Upper lobe of left lung (tissue), 6 donors: ENCODE data around the gene CCDC89. TPM values are rescaled to one million over a fixed set of nuclear protein-coding genes. Genes with fewer than 3 reads are reported as not detected.
"Not testable (repeated sequence)": the region's sequence is repeated elsewhere in the genome, so short reads cannot be mapped to it uniquely, and the experiment has no call there.

Experiments used
- ATAC-seq, 2 donors: fragments of 200-7000 bp; cut with Tn5 transposase; one replicate each; pipeline ENCODE4 v1.9.1; 2022; ENCODE audit warnings: mild to moderate bottlenecking in 2 of 2, moderate library complexity in 2 of 2; ENCODE audit not compliant: low FRiP score in 2 of 2
- DNase-seq, 2 donors: peaks; one replicate each; pipeline ENCODE4 v3.0.0-alpha.2; 2019 to 2020
- H3K27ac ChIP-seq, 4 donors: fragments of 200-600 bp; sonication (generic); one replicate each; pipeline ENCODE4 v1.5.1; 2016 to 2019
- H3K27me3 ChIP-seq, 4 donors: fragments of 200-600 bp; sonication (generic); one replicate each; pipeline ENCODE4 v1.5.1; 2017 to 2019
- H3K36me3 ChIP-seq, 4 donors: fragments of 200-600 bp; sonication (generic); one replicate each; pipeline ENCODE4 v1.5.1; 2016 to 2019
- H3K4me1 ChIP-seq, 4 donors: fragments of 200-600 bp; sonication (generic); one replicate each; pipeline ENCODE4 v1.5.1; 2018 to 2019
- H3K4me3 ChIP-seq, 4 donors: fragments of 200-600 bp; sonication (generic); one replicate each; pipeline ENCODE4 v1.5.1; 2017 to 2019; ENCODE audit warnings: mild to moderate bottlenecking in 2 of 4, moderate library complexity in 1 of 4
- H3K9me3 ChIP-seq, 4 donors: fragments of 200-600 bp; sonication (generic); one replicate each; pipeline ENCODE4 v1.5.1; 2018 to 2019
- CTCF ChIP-seq, 6 experiments: fragments of 450-650 bp in 4 of 6; fragments of 200-600 bp in 2 of 6; sonication (generic) in 2 of 6; IDR thresholded peaks; one replicate each; pipeline ENCODE4 v1.5.1; 2016 to 2019; ENCODE audit warnings: antibody characterized with exemption in 6 of 6
- EP300 ChIP-seq, 4 donors: sonication (generic); formaldehyde crosslinking; IDR thresholded peaks; one replicate each; pipeline ENCODE4 v1.5.1; 2017; ENCODE audit warnings: antibody characterized with exemption in 4 of 4, control low read depth in 2 of 4
- POLR2A ChIP-seq, 4 donors: fragments of 450-650 bp; IDR thresholded peaks; one replicate each; pipeline ENCODE4 v1.5.1; 2016 to 2017; ENCODE audit warnings: antibody characterized with exemption in 4 of 4, mild to moderate bottlenecking in 2 of 4
- POLR2AphosphoS5 ChIP-seq, 2 donors: sonication (generic); formaldehyde crosslinking; IDR thresholded peaks; one replicate each; pipeline ENCODE4 v1.5.1; 2017; ENCODE audit warnings: antibody characterized with exemption in 2 of 2
- whole genome bisulfite sequencing, 2 donors: methylation state at CpG; one replicate each; pipeline ENCODE4 v1.1.5; 2017 to 2018; 5-methylcytosine and 5-hydroxymethylcytosine counted together
- total RNA-seq, 6 donors: library from RNA; depleted of rRNA in 4 of 6; stranded (reverse); fragments of >200 nt in 4 of 6; gene quantifications; one replicate each; pipeline versions ENCODE4 v1.1.0 to v1.2.1, GENCODE V29; 2016 to 2021
- donor health status: DM: no; HTN: no; CAD: no; lungs with moderate emphysema.
- donor health status: DM: no; HTN: yes; CAD: no; lungs with severe emphysema.

CCDC89 gene
- total RNA-seq, 6 donors from 2014 or later = 0.46 to 14.7 (median 2.8) TPM

GRCh38 chr11:85661972-85662664 lies 23.9 kb downstream of the CCDC89 start:
- Histone ChIP-seq H3K27ac (no peak overlapping the region), H3K4me3 (peak overlapping the region in 3 of 4 donors; percentile 0 to 95 (median 84)), H3K4me1 (peaks cover 39 to 53% (median 49%) of the 10 kb centered on the region in 4 donors), H3K27me3 (no peaks in the 10 kb centered on the region), H3K9me3 (no peaks in the 10 kb centered on the region), H3K36me3 (peaks cover 0 to 57% (median 4%) of the 10 kb centered on the region in 4 donors)
- no peak for ATAC-seq
- no peak for DNase-seq
- no peak for TF ChIP-seq CTCF (IDR thresholded peaks at IDR 0.05)
- no peak for TF ChIP-seq POLR2AphosphoS5 (IDR thresholded peaks at IDR 0.05)
- TF ChIP-seq EP300 (IDR thresholded peaks at IDR 0.05) = no peak
- TF ChIP-seq POLR2A (IDR thresholded peaks at IDR 0.05) = no peak
- 10% methylated on average over 4 of the region's 4 CpGs for WGBS, 2 donors

GRCh38 chr11:85658180-85658579 lies 27.8 kb downstream of the CCDC89 start:
- DNase-seq (no peak), ATAC-seq (no peak)
- Histone ChIP-seq H3K9me3 (no peaks in the 10 kb centered on the region), H3K27me3 (no peaks in the 10 kb centered on the region), H3K36me3 (peaks cover 0 to 89% (median 9%) of the 10 kb centered on the region in 4 donors), H3K4me1 (peaks cover 37 to 50% (median 46%) of the 10 kb centered on the region in 4 donors), H3K27ac (no peak overlapping the region), H3K4me3 (no peak overlapping the region)
- WGBS, 2 donors = 30 to 38% methylated on average over 1 of the region's 1 CpG
- TF ChIP-seq POLR2A (IDR thresholded peaks at IDR 0.05) = no peak
- no peak for TF ChIP-seq CTCF (IDR thresholded peaks at IDR 0.05)
- no peak for TF ChIP-seq POLR2AphosphoS5 (IDR thresholded peaks at IDR 0.05)
- TF ChIP-seq EP300 (IDR thresholded peaks at IDR 0.05) = no peak

GRCh38 chr11:85656777-85657176 lies 29.2 kb downstream of the CCDC89 start:
- TF ChIP-seq EP300 (IDR thresholded peaks at IDR 0.05) = no peak
- no peak for TF ChIP-seq POLR2AphosphoS5 (IDR thresholded peaks at IDR 0.05)
- no peak for TF ChIP-seq POLR2A (IDR thresholded peaks at IDR 0.05)
- no peak for TF ChIP-seq CTCF (IDR thresholded peaks at IDR 0.05)
- WGBS, 2 donors = 85 to 91% methylated on average over 1 of the region's 1 CpG
- no peak for DNase-seq
- Histone ChIP-seq H3K9me3 (no peaks in the 10 kb centered on the region), H3K27me3 (no peaks in the 10 kb centered on the region), H3K27ac (no peak overlapping the region), H3K4me1 (peaks cover 24 to 36% (median 32%) of the 10 kb centered on the region in 4 donors), H3K4me3 (no peak overlapping the region), H3K36me3 (peaks cover 0 to 81% (median 9%) of the 10 kb centered on the region in 4 donors)
- ATAC-seq = no peak

- peaks cover 0 to 58% (median 6%) of the 10 kb centered on the region in 4 donors for H3K36me3 ChIP-seq
- H3K27me3 ChIP-seq, ATAC-seq, H3K9me3 ChIP-seq, H3K27ac ChIP-seq, H3K4me3 ChIP-seq, DNase-seq: not testable (repeated sequence)
- H3K4me1 ChIP-seq = peaks cover 9 to 20% (median 12%) of the 10 kb centered on the region in 4 donors
- 95 to 97% methylated on average over 4 of the region's 4 CpGs for WGBS, 2 donors
These were observed 31.7 kb downstream of the CCDC89 start for GRCh38 chr11:85654343-85654742.

GRCh38 chr11:85652786-85653447 lies 33.1 kb downstream of the CCDC89 start:
- H3K27ac ChIP-seq = no peak overlapping the region
- H3K36me3 ChIP-seq = peaks cover 0 to 44% (median 6%) of the 10 kb centered on the region in 4 donors
- TF ChIP-seq CTCF (IDR thresholded peaks at IDR 0.05) (no peak), POLR2A (IDR thresholded peaks at IDR 0.05) (no peak), POLR2AphosphoS5 (IDR thresholded peaks at IDR 0.05) (no peak), EP300 (IDR thresholded peaks at IDR 0.05) (no peak)
- ATAC-seq (no peak), DNase-seq (no peak)
- H3K4me3 ChIP-seq = no peak overlapping the region
- WGBS, 2 donors = 59 to 63% methylated on average over 3 of the region's 3 CpGs
- no peaks in the 10 kb centered on the region for H3K27me3 ChIP-seq
- H3K4me1 ChIP-seq = peaks cover 8 to 16% (median 12%) of the 10 kb centered on the region in 4 donors
- H3K9me3 ChIP-seq = no peaks in the 10 kb centered on the region
